NCI-H526 treated with DMSO at 0.1 percent for 48 hours (cell line): Measurements from ENCODE around the gene RNF167.

ENCODE experiments used
- DNase-seq: peaks from one replicate; lab custom pipeline; 2025; lab: John Stamatoyannopoulos, UW

Gene RNF167

DNA sequence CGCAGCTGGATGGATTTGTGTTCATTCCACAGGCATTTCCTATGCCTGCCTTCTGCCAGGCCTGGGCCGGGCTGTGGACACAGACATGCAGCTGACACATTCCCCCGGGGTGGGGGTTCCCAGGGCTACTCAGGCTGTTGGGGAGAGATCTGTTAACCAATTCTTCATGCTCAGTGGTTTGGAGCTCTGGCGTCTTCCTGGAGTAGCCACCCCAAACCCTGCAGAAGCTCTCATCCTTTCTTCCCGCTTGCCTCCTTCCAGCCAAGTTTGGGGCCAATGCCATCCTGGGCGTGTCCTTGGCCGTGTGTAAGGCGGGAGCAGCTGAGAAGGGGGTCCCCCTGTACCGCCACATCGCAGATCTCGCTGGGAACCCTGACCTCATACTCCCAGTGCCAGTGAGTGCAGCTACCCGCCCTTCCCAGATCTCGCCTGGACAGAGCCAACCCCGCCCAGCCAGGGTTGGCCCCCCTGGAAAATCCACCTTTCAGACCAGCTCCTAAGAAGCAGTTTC, 13.4 kb downstream of the RNF167 start:
- no peak for DNase-seq

DNA sequence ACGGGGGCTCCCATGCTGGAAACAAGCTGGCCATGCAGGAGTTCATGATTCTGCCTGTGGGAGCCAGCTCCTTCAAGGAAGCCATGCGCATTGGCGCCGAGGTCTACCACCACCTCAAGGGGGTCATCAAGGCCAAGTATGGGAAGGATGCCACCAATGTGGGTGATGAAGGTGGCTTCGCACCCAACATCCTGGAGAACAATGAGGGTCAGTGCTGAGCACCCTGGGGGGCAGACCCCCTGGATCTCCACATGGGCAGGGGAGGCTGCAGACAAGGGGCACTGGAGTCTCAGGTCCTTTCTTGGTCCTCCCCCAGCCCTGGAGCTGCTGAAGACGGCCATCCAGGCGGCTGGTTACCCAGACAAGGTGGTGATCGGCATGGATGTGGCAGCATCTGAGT, 15.0 kb downstream of the RNF167 start:
- DNase-seq = no peak

DNA sequence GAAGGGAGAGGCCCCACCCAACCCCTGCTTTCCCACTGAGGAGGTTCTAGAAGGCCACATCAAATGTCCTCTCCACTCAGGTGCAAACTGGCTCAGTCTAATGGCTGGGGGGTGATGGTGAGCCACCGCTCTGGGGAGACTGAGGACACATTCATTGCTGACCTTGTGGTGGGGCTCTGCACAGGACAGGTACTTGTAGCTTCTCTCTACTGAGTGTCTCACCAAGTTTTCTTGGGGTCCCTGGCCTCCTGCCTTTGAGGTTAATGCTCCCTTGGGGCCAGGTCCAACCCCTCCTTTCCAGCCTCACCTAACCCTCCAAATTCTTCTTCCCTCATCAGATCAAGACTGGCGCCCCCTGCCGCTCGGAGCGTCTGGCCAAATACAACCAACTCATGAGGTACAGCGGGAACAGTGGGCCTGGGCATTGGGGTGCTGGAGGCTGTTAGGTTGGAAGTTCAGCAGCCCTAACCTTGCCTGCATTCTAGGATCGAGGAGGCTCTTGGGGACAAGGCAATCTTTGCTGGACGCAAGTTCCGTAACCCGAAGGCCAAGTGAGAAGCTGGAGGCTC, 16.5 kb downstream of the RNF167 start:
- DNase-seq = no peak

DNA sequence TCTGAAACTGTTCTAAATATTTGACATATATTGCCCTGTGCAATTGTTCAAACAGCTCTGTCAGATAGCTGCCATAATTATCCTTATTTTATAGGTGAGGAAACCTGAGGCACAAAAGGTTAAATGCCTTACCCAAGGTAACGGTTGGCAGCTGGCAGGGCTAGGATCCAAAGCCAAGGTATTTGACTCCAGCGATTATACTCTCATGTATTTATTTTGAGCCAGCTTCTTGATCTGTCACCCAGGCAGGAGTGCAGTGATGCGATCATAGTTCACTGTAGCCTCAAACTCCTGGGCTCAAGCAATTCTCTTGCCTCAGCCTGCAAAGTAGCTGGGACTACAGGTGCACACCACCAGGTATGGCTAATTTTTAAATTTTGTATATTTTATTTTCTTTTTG, 18.0 kb downstream of the RNF167 start:
- no peak for DNase-seq

DNA sequence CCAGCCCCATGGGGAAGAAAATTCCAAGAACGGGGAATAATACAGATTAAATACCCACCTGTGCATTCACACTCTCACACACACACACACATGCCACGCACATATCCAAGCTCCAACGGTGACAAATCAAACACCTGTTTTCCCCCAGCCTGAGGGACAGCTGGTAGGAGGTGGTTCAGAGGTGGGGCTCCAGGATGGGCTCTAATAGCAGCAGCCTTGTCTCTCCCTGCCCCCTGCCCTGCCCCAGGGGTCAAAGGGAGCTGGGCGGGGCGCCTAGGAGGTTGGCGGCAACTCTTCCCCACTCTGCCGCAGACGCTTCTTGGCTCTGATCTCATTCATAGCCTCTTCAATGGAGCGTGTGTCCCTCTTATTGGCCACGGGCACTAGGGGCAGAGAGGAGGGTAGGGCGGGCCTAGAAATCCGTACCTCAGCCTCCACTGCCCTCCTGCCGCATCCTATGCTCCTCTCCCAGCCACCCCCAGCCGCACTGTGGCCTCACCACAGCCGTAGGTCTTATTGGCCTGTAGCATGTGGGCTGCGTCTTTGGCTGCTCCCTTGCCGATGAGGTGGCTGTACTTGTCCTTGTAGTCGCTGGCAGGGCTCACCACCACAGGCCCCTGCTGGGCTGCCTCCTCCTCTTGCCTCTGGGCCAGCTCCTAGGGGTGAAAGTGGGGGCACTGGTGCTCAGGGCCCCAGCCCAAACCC, 19.3 kb downstream of the RNF167 start:
- DNase-seq = no peak

DNA sequence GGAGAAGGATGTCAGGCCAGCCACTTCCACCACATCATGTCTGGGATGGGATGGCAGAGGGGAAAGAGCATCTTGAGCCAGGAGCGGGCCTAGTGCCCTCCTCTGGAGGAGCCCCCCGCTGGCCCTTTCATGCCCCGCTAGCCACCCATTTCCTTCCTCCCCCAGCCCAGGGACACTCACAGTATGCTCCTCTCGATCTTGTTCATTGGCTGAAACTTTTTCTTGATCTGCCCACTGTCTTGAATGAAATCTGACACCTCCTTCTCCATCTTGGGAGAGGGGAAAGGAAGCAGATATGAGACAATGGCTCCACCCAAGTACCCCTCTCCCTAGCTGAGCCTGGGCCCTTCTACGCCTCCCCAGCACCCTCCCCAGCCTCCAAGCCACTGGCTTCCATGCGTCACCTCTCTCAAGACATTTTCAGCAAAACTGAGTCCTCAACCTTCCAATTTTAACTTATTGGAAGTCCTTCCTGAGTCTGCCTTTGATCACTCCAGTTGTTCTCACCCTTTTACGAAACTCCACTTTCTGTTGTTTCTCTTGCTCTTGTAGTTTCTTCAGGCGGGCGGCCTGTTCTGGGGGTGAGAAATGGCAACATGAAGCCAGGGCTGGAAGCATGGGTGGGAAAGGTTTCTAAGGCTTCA, 20.3 kb downstream of the RNF167 start:
- DNase-seq = no peak

DNA sequence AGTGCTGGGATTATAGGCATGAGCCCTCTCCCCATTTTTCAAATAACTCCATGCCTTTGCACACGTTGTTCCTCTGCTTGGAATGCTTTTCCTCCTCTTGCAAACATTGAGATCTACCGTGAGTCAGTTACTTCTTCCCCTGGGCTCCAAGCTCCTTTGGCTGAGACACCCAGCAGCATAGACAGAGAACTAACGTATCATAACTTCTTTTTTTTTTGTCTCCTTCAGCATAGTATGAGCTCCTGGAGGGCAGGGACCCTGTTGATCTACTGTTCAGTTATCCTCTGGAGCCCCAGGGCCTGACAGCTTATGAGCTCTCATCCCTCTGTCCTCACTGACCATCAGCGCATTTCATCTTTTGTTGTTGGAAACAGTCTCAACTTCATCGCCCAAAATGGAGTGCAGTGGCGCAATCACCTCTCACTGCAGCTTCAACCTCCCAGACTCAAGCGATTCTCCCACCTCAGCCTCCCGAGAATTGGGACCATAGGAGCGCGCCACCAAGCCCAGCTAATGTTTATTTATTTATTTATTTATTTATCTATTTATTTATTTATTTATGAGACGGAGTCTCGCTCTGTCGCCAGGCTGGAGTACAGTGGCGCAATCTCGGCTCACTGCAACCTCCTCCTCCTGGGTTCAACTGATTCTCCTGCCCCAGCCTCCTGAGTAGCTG, 25.4 kb downstream of the RNF167 start:
- no peak for DNase-seq

DNA sequence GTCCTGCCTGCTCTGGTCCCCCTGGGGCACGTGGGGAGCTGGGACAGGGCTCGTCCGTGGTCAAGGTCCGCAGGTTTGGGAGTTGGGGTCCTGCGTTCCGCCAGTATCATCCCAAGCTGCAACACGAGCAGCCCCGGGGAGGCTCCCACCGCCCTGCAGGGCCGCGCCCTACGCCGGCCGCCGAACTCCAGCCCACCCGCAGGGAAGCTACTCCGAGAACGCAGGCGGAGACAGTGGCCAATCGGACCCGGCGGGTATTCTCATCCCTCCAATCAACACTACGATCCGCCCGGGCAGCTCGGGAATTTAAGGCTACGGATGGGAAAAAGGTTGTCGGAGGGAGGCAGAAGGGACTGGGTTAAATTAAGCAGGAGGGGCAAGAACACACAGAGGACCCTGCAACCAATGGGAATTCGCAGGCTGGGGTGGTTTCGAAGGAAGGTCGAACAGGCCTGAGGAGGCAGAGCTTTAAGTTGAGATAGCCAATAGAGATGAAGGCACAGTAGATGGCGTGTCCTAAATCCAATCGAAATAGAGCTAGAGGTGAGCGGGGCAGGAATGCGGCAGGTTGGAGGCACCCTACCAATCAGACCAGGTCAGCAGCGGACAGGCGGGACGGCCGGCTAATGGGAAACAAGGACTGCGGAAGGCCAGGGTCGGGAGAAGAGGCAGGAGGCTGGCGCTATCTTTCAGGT, 26.9 kb downstream of the RNF167 start:
- peak; percentile 98 for DNase-seq

DNA sequence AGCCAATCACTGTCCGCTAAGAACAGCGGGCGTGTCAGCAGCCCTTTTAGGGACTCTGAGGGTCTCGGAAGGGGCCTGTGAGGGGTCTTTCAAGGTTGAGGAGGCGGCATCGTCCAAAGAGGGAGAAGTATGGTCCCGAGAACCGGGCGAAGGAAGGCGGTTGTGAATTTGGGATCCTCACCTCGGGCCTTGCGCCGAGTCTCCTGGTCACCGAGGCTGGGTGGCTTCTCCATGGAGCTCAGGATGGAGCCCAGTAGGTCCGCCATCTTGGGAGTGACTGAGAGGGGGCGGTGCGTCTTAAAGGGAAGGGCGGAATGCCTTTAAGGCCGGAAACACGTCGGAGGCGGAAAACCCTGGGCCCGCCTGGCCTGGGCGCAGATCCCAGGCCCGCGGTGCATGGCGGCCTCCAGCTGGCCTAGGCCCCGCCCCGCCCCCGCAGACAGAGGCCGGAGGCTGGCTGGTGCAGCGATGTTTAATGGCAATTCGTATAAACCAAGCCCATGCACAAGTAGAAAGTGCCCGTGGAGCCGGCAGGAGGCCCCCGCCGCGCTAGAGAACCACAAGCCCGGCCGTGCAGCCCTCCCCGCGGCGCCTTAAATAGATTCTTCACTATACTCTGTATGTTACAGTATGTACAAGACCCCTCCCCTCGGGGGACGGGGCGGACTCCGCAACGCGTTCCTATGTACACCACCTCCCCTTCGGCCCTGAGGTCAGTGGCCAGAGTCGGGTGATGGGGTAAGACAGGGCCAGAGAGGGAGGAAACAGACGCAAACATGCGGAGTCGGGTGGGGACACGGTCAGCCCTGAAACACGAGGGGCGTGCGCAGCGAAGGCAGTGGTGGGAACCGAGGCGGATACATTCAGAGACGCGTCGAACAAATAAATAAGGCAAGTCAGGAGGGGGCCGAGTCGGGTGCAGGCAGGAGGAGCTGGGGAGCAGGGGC, 27.7 kb downstream of the RNF167 start, which contains the start of gene SPAG7:
Gene SPAG7, minus strand, starts transcription at position 279 of the 947 bp plus-strand sequence. Its CDS starts 13 bp downstream, at position 266.
- peak; percentile 93 for DNase-seq

DNA sequence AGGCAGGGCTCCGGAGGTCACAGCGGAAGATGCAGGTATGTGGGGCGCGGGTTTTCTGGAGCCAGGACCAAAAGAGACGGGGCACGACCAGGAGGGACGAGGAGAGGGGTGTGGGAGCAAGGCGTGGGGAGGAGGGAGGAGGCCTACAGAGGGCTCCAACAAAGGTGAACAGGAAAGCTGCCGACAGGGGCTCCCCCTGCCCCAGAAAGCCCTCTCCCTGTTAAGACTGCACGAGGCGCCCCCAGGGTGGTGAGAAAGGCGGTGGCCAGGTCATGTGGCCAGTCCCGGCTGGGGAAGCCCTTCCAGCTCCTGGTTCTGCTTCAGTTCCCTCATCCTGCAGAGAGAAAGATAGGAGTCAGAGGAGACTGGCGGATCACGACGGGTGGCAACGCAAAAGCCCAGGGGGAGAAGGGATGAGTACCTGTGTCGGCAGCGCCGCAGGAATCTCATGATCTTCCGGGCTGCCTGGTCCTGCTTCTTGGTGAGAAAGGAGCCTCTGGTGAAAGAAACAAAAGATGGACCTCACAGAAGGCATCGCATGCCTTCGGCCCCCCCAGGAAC, 28.5 kb downstream of the RNF167 start:
- DNase-seq = no peak

DNA sequence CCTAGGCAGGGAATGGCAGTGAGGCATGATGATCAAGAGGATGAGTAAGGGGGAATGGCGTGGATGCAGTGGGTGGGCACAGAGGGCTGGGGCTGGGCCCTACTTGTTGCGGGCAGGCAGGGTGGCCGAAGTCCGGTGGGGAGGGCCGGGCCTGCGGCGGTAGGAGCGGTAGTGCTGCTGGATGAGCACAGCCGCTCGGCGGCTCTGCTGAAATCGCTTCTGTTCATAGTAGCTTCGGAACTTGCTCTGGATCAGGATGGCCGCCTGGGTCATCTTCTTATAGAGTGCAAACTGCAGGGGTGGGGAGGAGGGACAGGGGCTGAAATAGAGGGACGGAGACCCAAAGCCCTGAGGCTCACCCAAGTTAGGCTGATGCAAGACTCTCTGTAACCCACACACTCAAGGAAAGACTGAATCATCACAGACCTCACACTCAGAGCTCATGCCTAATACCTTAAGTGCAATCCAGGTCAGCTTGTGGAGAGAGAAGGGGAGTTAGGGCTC, 29.0 kb downstream of the RNF167 start:
- no peak for DNase-seq

DNA sequence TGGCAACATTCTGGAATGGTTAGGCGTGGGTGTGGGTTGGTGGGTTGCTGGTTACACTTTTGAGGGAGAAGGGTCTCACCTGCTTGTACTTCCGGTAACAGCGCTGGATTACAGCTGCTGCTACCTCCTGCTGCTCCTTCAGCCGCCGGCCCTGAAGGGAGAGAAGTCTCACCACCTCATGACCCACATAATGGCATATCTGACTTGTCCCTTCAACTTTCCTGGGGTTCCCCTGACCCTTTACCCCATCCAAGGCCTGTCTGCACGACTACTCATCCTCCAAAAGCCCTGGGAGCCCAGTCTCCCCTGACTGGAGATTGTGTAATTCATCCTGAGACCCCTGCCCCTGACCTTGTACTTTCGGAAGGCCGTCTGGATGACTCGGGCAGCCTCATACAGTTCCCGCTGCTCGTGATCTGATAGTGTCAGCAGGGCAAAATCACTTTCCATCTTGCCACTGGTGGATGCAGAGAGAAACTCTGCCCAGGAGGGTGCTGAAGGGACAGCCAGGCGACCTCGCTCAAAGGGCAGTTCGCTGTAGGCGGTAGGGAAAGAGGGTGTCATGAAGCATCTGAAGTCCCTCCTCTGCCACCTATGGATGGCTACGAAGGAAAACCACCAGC, 29.6 kb downstream of the RNF167 start:
- DNase-seq = no peak

DNA sequence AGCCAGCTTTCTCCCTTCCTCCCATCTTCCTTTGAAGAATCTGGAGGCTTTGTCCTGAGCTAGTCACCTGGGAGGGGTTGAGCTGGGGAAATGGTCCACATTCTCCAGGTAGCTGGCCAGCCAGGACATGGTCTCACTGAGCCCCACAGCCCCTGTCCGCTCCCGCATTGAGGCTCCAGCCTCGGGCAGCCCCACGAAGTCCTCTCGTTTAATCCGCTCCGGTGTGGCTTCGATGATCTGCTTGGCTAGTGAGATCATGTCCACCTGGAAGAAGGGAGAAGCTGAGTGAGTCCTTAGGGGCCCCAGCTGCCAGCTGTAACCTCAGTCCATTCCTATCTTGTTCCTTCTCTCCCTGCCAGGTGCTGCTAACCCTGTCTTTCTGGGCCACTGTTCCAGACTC, 30.2 kb downstream of the RNF167 start:
- no peak for DNase-seq

DNA sequence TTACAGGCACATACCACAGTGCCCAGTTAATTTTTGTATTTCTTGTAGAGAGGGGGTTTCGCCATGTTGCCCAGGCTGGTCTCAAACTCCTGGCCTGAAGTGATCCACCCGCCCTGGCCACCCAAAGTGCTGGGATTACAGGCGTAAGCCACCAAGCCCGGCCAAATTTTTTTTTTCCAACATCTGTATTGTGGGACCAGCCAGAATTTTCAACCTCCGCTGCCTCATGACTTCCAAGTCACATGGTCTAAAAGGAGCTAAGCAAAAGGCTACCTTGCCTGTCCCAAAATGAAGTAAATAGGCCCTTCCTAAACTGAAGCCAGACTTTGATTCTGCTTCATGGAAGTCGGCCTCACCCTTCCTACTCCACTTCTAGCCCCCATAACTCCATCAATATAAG, 31.8 kb downstream of the RNF167 start:
- no peak for DNase-seq

DNA sequence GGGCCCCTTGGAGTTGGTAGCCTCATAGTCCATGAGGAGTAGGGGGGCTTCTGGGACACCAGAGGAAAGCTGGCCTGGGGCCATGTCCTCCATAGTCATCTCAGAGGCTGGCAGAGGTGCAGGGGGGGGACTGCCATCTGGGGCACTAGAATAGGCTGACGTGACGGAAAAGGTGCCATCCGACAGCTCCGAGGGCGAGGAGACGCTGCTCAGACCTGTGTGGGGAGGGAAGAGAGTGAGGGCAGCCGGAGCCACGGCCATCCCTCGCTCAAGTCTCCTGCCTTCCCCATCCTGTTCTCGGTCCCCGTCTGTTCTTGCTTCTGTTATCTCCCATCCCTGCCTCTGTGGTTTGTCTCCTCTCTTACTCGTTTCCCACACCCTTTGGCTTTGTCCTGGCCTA, 32.3 kb downstream of the RNF167 start:
- no peak for DNase-seq

DNA sequence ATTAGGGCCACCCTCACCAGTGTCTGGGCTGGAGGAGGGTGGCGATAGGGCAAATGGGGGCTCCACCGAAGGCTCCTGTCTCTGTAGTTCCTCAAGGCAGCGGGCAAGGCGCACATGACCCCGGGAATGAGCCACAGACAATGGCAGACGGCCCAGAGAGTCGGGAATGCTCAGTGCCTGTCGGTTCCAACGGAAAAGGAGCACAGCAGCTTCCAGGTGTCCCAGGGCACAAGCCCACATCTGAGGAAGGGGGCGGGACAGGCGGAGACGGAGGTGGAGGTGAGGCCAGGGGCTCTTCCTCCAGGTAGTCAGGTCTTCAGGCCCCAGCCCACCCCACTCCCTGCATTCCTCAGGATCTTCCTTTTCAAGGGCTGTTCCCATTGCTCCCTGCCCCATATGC, 32.7 kb downstream of the RNF167 start:
- no peak for DNase-seq

DNA sequence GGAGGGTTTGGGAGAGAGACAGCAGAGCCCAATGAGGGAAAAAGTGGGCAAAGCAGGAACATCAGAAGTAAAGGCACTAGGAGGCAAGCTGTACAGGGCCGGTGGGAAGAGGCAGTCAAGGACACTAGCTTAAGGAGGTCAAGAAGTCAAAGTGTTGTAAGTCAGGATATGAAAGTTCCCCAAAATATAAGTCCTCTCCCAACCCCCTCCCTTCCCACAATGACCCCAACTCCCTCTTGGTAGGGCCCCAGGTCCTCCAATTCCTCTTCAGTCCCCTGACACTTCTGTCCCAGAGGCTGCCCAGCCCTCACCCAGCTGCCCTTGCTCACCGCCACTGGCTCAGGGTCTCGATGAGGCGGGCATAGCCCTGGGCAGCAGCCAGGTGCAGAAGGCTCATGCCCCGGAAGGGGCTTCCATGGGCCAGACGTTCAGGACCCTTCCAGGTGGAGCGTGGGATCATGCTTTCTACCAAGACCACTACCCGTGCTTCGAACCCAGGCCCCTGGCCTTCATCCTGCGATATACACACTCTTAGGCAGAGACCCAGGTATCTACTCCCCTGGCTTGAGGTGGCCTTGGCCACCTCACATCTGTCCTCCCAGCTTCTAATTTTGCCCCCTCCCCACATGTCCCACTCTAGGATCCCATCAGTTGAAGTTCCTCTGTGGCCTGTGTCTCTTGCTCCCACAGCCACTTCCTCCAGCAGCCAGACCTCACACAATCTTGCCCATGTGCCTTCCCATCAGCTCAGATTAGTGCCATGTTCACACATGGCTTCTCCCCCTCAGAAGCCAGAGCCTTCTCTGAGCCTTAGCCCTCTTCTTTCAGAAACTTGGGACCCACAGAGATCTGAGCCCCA, 33.4 kb downstream of the RNF167 start:
- DNase-seq = no peak

DNA sequence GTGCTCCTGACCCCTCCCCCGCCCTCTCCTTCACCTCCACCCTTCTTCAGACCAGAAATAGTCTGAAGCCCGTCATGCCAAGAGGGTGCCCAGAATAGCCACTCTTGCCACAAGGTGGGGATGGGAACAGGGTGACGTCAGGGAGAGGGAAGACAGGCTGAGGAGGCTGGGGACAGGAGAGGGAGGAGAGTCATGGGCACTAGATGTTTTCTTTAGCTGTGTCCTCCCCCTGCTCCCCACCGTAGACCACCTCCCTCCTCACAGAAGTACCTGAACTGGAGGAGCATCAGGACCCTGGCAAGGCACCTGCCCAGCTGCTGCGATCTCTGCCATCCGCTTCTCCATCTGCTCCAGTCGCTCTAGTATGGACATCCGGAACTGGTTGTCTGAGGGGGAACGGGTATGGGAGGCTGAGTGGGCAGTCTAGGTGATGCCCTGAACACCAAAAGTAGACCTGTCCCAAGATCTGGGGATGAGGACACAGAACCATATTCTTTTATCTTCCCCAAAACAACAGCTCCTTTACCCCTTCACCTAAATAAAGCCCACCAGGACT, 34.1 kb downstream of the RNF167 start:
- no peak for DNase-seq

DNA sequence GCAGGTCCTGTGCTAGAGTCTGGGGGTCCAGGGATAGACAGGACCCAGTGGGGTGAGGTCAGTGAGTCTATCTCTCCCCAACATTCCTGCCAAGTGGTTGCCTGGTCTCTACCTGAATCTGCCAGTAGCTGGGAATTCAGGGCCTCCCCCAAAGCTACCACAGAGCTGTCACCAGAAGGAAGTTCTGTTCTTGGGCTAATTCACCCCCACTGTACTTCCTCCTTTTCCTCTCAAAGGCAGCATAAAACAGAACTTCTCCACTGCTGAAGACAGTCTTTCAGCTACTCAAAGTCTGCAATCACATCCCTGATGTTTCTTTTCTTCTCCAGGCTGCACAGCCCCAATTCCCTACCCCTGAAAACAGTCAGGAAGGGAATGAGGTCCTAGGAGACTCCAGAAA, 38.7 kb downstream of the RNF167 start:
- DNase-seq = no peak
